AG20443 (cell line): ENCODE measurements around the gene AQP1.

ENCODE experiments used
- DNase-seq: peaks from one replicate; pipeline ENCODE4 v3.0.0; 2012; ENCODE audit warnings: low spot score, mixed read lengths

Gene AQP1

DNA sequence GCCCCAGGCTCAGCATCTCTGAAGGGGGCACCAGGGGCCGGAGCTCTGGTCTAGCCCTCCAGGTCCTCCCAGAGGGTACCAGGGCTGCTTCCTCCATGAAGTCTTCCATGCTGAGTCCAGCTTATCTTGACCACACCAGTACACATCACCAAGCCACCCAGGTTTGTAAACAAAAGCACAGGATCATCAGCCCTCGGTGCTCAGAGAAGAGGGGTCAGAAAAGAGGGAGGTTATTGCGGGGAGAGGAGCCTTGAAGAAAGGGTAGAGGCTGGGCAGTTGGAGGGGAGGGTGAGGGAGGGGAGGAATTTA is 23.9 kb downstream of the AQP1 start:
- no peak for DNase-seq

DNA sequence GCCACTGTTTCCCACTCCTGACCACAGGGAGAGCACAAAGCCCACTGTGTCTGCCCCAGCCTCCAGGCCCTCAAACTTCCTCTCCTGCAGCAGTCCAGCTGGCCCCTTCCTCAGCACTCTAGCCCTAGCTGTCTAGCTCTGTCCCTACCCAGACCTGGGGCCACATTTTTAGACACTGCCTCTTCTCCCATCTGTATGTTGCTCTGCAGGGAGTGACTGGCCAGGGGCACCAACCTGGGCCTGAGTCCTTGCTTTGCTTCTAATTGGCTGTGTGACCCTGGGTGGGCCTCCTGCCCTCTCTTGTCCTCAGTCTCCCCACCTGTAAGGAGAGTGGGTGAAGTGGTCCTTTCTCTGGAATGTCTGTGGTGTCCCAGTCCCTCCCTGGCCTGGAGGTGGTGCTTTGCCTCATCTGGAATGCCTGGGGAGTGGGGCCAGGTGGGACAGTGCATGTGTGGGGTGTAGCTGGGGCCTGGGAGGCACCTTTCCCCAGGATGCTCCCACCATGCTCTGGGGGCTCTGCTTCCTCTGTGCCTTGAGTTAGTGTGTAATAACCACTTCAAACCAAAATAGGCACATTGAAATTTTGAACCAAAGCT is 25.1 kb downstream of the AQP1 start:
- DNase-seq, result peak; percentile 4

DNA sequence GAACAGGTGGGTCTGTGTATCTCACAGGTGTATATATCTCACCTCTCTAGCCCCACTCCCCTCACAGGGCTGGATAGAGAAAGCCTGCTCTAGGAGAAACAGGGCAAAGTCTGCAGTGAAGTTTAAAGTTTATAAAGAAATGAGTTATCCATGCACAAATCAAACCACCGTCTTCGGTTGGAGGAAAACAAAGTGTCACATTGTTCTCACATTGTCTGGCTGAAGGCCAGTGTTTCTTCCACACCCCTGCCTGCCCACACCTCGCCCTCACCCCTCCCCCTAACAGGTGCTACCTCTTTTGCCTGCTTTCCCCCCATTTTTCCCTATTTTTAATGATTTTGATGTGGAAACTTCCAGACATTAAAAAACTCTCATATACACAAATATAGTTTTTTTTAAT is 25.8 kb downstream of the AQP1 start:
- no peak for DNase-seq

DNA sequence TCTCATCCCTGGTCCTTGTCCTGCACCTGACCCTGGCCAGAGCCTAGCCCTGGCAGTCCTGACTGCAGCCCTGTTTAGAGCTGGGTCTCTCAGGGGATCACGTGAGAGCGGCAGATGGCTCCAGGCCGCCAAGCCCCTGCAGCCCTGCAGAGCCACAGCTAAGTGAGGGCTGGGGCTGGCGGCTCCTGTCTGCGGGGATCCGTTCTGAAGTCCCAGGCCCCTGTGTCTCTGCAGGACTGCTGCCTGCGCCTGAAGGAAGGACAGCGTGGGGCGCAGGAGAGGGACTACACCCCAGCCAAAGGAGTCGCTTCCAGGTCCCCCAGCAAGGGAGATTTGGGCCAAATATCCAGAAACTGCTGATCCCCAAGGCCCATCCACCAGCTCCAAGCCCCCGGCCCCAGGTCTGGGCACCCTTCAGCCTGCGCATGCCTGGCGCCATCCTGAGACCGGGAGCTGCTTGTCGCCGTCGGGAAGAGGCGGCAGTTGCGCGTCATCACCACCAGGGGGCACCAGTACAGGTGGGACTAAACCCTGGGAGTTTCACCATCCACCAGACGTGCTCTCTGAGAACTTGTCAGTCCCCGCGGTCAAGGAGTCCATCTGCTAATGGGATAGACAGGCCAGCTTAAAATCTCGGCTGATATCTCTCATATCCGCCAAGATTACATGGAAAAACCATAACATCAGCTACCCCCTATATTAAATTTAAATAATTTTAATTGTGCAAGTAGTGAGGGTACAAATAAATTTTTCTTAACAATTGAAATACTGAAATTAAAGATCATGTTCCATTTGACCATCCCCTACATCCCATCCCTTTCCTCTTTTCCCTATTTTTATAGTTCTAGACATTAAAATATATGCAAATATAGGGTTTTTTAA is 27.0 kb downstream of the AQP1 start:
- DNase-seq, result peak; percentile 88

DNA sequence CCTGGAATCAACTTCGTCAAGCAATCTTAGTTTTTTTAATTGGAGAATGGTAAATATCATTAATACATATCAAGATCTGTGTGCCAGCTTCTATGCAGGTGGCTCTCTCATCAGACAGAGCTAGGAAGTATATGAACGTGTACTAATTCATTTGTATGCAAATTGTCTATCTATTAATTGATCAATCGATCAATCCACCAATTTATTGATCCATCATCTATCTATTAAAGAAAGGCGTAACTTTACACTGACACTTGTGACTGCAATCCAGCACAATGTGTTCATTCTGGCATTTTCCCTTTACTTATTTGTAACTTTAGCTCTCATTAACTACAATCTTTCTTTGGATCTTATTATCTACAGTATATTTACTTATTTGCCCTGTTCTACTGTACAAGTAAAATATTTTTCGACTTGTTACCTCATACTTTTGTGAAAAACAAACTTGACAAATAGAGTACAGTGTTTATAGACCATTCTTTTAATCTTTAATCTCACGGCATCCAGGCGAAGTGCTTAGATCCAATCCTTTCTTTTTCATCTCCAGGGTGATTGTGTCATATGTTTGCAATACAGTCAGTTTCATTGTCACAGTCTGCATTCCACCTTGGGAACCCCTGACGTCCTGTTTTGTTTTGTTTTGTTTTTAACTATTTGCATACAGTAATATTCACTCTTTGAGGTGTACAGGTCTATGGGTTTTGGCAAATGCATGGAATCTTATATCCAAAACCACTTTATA is 30.1 kb downstream of the AQP1 start:
- no peak for DNase-seq

DNA sequence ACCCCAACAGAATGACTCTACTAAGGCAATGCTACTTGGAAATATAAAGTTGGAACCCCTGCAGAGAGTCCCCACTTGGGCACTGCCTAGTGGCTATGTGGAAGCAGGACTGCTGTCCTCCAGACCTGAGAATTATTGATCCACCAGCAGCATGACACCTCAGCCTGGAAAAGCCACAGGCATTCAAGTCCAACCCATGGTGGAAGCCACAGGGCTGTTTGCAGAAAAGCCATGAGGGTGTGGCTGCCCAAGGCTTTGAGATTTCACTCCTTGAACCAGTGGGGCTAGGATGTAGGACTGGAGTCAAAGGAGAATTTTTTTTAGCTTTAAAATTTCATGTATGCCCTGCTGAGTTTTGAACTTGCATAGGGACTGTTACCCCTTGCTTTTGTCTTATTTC is 38.5 kb downstream of the AQP1 start:
- no peak for DNase-seq

DNA sequence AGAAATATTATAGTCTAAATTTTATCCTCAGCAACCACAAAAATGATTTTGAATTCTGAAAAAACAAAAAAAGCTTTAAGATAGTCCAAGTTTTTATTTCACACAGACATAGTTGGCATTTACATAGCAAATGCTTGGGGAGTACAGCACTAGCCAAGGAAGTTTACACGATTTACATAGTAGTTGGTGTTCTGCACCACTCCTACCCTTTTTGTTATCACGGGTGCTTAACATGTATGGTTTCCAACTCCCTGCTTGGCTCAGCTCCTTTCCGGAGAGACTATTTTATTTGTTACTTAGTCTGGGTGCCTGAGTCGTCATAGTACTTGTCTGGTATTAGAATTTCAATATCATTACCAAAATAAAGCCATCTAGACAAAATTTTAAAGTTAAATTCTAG is 43.3 kb downstream of the AQP1 start:
- DNase-seq, result no peak

DNA sequence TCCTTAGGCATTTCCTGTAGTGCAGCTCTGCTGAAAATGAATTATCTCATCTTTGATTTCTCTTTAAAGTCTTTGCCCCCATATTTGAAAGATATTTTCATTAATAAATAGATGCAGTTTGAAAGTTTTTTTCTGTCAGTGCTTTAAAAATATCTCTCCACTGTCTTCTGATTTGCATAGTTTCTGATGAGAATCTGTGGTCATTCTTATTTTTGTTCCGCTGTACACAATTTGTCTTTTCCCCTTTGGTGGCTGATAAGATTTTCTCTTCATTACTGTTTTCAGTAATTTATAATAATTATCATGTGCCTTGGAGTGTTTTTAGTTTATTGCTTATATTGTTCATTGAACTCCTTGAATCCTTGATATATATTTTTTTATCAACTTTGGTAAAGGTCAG is 45.1 kb downstream of the AQP1 start:
- no peak for DNase-seq

DNA sequence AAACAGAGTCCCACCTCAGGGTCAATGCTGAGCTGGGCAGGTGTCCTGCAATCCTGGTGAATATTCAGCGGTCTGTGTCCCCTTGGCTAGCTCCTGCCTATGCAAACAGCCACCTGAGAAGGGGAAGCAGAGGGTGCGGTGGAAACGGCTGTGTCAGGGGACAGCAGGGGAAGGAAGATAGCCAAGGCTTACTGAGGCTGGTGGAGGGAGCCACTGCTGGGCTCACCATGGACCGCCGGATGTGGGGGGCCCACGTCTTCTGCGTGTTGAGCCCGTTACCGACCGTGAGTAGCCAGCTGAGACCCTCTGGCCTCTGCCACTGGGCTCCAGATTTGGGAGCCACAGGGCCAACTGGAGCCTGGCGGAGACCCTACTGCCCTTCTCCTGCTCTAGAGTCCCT is 52.2 kb downstream of the AQP1 start, which contains the start of gene GHRHR:
Gene GHRHR, plus strand, starts transcription at position 112 of the 400 bp plus-strand sequence. Its CDS starts 116 bp downstream, at position 228.
- peak; percentile 5 for DNase-seq

DNA sequence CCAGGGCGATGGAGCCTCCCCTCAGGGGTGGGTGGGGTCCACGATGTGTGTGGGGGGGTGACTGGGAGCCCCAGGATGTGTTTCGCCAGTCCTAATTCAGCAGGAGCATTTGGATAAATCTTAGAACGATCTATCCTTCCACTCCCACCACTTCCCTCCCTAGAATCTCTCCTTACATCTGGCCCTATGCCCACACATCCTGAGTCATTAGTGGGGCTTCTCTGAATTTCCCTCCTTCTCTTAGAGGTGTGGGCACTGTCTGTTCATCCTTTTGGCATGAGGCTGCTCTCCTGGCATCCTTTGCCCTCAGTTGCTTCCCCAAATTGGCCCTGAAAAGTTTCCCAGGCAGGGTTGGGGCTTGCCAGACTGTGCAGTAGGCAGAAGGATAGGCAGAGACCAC is 53.7 kb downstream of the AQP1 start:
- peak; percentile 12 for DNase-seq

DNA sequence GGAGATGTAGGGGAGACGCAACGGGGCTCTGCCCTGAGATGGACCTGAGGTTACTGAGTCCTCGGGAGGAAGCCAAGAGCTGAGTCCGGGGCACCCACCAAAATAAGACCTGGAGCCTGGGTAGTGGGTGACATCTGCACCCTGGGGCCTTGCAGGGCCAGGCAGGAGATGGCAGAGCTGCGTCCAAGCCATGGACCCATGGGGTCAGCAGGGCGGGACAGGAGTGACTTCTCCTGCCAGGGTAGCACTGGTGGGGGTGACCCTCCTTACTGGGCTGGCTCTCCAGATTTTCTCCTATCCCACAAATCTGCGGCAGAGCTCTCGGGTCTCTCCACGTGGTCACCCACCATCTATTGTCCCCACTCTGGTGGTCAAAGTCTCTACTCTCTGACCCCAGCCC is 54.2 kb downstream of the AQP1 start:
- DNase-seq, result peak; percentile 5

DNA sequence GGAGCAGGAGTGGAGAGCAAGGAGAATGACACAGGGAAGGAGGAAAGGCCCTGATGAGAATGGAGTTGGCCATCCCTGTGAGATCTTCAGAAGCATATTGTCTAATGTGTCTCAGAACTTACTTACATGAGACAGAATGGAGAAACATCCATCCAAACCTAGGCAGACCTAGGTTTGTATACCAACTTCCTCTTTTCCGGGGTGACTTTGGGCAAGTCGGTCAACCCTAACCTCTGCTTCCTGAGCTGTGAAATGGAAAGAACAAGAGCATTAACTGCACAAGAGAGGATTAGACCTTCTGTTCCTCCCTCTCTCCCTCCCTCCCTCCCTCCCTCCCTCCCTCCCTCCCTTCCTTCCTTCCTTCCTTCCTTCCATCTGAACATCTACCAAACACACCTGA is 56.6 kb downstream of the AQP1 start:
- no peak for DNase-seq

DNA sequence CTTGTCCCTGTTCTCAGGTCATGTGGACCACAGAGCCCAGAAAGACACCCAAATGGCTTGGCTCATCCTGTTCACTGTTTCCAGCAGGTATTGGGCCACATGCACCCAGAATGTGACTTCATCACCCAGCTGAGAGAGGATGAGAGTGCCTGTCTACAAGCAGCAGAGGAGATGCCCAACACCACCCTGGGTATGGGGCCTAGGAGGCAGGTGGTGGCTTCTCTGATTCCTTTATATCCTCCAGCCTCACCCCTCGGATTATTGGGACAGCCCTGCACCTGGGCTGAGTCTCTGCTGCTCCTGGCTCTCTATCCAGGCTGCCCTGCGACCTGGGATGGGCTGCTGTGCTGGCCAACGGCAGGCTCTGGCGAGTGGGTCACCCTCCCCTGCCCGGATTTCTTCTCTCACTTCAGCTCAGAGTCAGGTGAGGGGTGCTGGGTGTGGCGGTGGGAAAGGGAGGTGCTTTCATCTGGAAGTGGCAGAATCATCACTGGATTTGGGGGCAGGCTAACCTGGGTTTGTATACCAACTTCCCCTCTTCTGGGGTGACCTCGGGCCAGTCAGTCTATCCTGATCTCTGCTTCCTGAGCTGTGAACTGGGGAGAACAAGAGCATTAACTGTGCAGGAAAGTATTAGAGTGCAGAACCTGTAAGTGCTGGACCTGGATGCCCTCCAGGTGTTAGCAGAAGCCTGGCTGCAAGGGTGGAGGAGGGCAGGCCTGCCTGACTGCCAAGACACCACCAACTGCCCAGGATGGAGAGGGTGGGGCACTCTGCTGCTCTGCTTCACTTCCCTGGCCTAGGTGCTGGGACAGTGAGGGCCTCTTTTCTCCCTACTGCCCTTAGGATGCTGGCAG is 57.3 kb downstream of the AQP1 start:
- DNase-seq, result peak; percentile 3

DNA sequence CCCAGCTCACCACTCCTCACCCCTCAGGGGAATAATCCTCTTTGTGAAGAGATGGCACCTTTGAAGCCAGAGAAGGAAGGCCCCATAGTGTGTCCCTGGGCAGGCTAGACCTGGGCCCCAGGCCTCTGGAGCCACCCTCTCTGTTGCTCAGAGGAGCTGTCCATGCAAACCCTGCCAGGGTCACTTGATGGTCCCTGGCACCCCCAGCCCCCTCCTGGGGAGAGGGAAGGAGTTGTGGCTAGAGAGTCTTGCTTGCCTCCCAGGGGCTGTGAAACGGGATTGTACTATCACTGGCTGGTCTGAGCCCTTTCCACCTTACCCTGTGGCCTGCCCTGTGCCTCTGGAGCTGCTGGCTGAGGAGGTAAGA is 57.9 kb downstream of the AQP1 start:
- no peak for DNase-seq

DNA sequence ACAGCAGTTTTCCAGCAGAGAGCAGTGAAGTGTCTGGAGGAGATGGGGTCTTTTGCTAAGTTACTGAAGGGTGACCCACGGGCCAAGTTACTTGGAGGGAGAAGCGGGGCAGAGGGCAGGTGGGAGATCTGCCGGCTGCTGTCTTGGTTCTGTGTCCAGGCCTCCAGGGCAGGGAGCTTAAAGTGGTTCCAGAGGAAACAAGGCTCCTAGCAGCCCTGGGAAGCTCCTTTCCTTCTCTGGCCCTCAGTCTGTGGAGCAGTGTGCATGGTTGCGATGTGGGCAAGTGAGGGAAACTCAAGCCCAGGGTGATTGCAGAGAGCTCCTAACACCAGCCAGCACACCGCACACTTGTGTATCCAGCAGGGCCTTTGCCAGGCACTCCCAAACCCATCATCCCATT is 58.4 kb downstream of the AQP1 start:
- DNase-seq, result peak; percentile 4

DNA sequence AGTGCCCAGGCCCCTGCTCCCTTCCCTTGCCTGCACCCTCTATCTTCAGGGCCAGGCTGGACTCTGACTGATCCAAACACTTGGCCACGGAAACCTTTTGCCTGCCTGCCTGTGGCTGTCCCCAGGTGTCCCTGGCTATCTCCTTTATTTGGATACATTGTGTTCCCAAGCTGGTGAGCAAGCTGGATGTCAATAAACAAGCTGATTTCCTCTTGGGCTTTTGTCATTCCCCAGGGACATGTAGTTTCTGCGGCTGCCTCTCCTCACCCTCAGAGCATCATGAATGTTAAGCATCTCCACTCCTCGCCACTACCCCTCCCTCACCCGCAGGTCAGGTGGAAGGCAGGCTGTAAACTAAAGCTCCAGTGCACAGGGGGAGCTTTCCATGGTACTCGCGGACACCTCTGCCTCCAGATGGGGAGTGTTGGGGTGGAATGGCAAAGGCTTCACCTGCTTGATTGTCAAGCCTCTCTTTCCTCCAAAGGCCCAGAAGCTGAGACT is 59.0 kb downstream of the AQP1 start:
- peak; percentile 10 for DNase-seq

DNA sequence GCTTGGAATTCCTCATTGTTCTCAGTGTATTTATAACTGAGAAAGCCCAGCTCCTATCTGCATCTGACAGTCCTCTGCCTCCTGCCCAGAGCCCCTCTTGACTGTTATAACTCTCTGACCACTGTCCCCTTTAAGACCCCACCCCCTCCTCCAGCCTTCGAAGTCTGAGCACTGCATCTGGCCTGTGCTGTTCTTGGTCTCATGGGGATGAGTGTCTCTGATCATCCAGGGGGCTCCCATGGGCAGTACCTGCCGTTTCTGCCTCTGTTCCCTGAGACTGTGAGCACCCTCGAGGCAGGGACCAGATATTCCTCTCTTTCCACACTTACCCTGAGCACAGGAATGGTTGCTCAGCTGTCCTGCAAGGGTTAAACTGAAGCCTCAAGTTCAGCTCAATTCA is 59.8 kb downstream of the AQP1 start:
- peak; percentile 4 for DNase-seq

DNA sequence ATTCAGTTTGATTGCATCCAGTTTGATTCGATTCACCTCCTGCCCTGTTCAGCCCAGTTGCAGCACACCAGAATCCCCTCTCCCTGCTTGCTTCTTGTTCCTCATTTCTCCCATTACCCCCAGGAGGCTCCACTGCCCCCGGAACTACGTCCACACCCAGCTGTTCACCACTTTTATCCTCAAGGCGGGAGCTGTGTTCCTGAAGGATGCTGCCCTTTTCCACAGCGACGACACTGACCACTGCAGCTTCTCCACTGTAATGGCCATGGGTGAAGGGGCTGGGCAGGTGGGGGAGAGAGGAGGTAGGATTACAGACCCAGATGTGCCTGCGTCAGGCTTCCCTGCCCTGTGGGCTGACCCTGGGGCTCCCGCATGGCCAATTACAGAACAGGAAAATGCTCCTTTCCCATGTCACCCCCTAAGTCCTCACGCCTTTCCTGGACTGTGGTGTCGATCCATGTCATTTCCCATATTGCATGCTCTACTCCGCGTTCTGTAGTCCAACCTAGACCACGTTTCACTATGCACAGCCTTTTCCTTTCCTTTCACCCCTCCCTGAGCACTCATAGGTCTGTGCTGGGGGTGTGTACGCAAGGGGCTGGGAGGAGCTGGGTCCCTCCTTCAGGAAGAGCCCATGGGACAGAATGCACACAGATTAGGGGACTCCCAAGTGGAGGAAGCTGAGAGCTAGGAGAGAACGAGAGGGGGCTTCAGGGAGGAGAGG is 60.3 kb downstream of the AQP1 start:
- peak; percentile 5 for DNase-seq

DNA sequence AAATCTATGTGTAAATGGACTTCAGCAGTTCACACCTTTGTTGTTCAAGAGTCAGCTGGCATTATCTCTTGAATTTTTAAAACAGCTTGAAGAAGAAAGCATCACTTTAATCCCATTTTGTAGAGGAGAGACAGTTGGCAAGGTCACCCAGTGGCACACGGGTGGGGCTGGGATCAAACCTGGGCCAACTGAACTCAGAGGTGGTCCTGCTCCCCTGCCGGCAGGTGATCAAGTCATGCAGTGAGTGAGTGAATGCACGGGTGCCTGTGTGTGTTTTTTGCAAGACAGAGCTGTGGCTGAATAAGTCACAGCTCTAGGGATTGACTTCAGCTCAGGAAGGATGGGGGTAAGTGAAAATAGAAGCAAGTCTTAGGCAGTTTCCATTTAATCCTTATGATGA is 61.6 kb downstream of the AQP1 start:
- peak; percentile 2 for DNase-seq

DNA sequence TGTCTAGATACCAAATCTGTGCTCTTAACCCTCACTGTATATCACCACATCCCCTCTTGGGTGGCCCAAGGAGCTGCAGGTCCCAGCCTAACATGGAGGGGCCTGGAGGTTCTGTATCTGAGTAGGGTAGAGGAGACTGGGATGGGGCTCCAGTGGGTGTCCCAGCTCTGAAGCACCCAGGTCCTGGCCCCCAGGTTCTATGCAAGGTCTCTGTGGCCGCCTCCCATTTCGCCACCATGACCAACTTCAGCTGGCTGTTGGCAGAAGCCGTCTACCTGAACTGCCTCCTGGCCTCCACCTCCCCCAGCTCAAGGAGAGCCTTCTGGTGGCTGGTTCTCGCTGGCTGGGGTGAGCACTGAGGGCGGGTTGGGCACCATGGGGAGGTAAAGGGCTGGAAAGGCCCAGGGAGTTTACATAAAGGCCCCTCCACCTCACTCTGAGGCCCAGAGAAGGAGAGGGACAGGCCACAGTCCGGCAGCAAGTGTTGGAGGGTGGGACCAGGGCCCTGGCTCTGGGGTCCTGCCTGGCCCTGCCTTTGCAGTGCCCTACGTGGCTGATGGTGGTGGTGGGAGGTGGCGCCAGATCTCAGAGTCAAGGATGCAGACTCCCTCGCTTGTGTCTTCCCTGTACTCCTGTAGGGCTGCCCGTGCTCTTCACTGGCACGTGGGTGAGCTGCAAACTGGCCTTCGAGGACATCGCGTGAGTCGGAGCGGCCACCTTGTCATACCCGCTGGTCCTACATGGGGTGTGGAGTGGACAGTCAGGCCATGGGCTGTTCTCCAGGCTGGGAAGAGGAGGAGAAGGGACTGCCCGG is 62.3 kb downstream of the AQP1 start:
- peak; percentile 12 for DNase-seq
